ENCODE data around the gene NDN.
A peak's percentile ranks its signal among the peaks of the same experiment; 100 is the strongest.

DNA sequence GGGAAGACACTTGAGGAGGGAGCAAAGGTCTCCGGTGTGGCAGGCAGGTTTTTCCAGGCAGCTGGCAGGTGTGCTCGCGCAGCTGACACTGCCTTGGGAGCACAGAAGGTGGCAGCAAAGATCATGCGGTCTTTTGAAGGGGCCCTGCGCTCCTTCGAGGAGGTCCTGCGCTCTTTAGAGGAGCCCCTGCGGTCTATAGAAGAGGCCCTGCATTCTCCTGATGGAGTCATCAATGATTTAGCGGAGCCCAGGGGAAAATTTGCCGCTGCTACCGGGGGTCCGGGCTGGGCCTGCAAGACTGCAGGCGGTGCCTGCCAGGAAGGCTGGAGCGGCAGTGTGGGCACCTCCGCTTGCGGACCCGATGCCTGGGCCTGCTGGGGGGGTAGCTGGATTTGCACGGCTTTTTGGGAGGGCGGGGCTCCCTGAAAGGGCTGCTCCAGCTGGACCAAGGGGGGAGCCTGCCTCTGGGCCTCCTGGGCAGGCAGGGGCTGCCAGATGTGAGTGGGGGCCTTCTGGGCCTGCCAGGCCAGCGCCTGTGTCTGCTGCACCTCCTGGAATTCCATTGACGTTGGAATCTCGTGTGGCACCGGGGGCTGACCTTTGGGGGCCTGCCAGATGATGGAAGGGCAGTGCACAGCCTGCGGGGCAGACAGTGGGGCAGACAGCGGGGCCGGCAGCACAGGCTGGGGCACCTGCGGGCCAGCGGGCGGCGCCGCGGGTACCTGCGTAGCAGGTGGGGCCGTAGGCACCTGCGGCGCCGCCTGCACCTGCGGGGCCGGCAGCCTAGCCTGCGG lies 41.5 kb downstream of the NDN start:
- TF ChIP-seq REST (IDR thresholded peaks at IDR 0.05; ENCODE audit: borderline replicate concordance) (no peak), RAD21 (conservative IDR thresholded peaks at IDR 0.05) (peak; percentile 85)
